Activated T-cell treated with anti-CD3 and anti-CD28 coated beads, Interleukin-2, amount 50 U/mL, for 48 hours (primary cell): ENCODE results near the gene SRSF8.

Source experiments
- DNase-seq, 2 experiments: peaks; one replicate each; pipeline ENCODE4 v3.0.0-alpha.2; 2020

The SRSF8 gene

DNA sequence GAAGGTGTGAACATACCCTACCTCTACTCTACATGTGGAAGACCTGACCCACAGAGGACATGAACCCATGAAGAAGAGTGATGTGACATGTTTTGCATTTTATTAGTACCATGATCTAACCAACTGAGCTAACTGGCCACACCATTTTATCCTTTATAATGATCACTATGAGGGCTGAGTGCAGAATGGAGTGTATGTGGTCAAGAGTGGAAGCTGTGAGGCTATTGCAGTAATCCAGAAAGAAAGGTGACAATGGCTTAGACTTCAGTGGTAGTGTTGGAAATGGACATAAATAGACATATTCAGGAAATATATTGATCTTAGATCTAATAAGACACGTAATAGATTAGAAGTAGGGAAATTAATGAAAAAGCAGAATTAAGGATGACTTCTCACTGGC, 3.8 kb downstream of the SRSF8 start:
- DNase-seq = no peak

DNA sequence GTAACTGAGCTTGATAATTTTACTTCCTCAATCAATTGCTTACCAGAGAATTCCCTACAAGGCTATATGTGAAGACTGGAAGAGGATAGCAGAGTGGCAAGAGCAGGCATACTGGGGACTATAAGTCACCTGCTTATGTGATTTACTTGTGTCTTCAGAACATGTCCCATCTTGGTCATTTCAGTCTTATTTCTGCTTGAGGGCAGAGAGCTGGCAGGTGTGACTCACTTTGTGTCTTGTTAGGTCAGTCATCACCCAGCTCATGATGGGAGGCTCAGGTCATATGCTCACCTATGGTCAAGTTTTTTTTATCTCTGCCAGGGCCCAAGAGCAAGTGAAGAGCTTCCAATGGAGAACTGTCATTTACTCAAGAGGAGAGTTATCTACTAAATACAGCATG, 6.2 kb downstream of the SRSF8 start:
- DNase-seq = no peak

- no peak for DNase-seq
Observed at GRCh38 chr11:95074792-95075563, 8.3 kb downstream of the SRSF8 start.

GRCh38 chr11:95076416-95076815, 9.7 kb downstream of the SRSF8 start:
- no peak for DNase-seq

GRCh38 chr11:95076981-95077380, 10.3 kb downstream of the SRSF8 start:
- no peak for DNase-seq

GRCh38 chr11:95078526-95078925, 11.8 kb downstream of the SRSF8 start:
- no peak for DNase-seq

DNA sequence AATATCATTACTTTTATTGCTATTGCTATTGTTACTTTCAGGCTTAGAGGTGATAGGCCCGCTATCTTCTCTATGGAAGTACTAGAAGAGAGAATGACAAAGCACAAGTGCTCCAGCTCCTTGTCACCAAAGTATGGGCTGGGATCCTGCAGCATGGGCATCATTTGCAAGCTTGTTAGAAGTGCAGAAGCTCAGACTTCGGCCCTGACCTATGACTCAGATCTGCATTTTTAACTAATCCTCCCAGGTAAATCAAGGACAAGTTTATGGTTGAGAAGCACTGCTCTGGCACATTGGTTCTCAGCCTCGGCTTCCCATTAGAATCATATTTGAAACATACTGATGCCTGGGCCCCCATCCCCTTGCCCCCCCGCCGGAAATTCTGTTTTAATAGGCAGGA, 14.3 kb downstream of the SRSF8 start:
- DNase-seq = no peak

DNA sequence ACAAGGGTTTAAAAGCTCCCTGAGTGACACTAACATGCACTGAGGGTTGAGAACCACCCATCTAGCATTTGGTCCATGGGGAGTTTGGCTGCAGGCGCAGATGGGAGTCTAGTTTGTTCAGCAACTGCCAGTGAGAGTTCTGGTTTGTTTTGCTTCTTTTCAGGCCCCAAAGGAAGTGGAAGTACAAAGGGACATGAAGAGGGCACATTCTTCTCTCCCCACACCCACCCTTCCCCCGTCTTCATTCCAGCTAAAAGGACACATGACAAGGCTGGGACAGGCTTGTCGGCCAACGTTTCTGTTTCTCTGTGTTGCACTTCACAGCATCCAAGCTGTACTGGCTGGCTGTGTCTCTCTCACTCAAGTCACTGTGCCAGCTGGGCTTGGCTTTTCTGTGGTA, 14.7 kb downstream of the SRSF8 start:
- no peak for DNase-seq

- no peak for DNase-seq
Observed at GRCh38 chr11:95082576-95083001, 15.9 kb downstream of the SRSF8 start.

DNA sequence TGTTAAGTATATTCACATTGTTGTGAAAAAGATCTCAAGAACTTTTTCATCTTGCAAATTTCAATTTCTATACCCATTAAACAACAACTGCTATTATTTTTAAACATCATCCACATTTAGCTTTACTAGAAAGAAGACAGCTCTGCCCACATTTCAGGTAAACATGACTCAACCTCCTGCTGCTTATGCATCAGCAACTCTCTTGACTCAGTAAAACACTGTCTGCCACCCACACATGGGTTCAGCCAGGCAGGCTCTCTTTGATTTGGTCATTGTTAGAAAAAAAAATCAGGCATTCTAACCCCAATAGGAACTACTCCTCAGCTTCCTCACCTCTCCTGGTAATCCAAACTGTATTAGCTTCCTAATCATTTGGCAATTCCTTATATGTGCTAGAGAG, 17.8 kb downstream of the SRSF8 start:
- DNase-seq = peak; percentile 63 to 65

GRCh38 chr11:95085117-95085816, 18.5 kb downstream of the SRSF8 start:
- DNase-seq = no peak

DNA sequence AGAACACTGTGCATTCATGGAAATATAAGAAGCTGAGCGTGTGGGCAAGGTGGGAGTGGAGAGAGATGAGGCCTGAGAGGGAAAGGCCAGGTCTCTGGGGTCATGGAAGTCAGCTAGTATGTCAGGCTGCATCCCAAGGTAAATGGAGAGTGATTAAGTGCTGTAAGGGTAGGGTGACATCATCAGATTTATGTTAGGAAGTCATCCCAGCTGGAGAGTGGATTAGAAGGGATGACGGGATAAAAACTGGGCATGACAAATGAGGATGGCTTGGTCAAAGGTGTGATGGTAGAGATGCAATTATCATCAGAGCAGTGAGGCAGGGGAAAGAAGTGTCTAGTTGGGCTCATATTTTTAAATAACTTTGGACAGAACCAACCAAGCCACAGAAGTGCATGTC, 19.4 kb downstream of the SRSF8 start:
- no peak for DNase-seq

DNA sequence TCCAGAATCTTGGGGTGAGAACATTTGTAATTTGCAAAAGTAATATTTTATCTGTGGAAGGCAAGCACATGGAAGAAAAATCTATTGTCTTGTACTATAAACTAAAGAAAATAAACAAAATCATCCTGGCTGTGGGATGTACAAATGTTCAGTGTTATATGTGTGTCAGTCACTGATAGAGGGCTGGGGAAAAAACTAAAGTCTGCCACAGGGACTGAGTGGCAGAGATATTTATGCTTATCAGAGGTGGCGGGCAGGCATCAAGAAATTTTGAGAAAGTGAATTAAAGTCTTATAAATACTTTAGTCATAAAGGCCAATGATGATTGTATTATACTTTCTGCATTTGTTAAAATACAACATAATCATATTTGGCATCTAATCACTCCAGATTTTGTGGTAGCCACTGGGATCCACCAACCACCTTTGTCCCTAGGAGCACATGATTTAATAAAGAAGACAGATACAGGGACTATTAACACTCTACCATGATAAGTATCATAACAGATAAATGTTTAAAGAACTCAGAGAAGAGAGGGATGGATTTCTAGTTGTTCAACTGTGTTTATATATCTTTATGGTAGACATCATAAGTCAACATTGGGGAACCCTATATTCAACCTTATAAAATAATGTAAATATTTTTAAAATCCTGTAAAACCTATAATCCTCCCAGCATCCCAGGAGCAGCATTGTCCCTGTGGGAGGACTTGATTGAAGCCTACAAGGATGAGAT, 20.3 kb downstream of the SRSF8 start:
- no peak for DNase-seq

DNA sequence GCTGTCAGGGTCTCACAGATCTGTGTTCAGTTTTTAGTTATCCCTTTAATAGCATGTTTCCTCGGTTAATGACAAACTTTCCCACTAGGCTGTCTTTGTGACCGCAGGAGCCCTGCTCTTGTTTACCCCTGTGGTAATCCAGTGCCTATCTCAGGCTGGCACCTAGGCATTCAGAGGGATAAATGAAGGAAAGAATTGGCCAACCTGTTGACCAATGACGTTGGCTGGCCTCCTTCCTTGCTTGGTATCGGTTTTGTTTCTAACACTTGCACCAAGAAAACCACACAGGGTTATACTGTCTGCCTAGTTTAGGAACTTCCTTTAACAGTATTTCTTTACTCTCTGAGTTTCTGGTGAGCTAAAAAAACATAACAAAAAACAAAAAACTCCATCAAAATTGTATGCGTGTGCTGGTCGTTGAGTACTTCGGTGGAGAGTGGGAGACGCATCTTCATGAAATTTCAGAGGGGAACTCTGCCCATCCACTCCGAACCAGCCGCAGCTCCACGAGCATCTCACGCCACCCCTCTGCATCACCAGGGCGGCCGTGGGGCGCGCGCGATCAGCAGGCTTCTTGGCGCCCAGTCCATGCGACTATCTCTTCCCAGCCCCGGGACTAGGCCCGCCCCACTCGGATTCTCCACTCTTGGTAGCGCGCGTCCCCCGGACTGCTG, 22.4 kb downstream of the SRSF8 start:
- no peak for DNase-seq

- DNase-seq = peak; percentile 87 to 89
Observed at GRCh38 chr11:95089620-95090542, 23.2 kb downstream of the SRSF8 start, which contains the start of gene ENDOD1. TSS of gene ENDOD1 (plus strand) at chr11:95089846. CDS start at chr11:95089928, 82 bp downstream.

GRCh38 chr11:95091663-95092180, 25.0 kb downstream of the SRSF8 start:
- DNase-seq = no peak

DNA sequence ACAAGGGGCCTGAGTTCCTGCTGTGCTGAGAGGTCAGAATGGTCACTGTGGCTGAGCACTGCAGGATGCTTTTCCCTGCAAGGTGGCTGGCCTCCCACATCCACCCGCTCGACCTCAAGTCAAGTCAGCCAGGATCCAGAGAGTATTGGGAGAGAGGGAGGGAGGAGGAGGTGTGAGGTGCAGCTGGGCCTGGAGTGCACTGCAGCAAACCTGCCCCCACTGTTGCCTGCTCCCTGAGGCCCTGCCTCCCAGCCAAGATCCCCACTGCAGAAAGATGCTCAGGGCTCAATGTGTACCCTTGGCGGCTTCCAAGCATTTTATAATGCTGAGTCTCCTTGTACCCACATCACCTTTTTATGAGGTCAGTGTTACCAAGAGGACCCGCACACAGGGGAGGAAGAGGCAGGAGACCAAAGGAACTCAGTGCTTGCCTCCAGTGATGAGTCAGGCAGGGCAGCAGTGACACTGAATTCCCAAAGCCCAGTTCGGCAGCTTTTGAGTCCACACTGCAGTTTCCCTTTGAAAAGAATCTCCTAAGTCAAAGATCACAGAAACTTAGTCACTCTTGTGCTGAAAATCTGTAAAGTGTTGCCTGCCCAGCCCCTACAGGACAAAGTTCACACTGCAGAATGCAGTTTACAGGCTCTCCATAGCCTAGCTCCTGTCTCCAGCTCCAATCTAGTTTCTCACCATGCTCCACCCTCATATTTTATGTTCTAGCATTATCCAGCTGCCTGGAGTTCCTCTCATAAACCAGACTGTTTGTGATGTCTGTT, 26.0 kb downstream of the SRSF8 start:
- peak; percentile 40 to 59 for DNase-seq

- DNase-seq = no peak
Observed at GRCh38 chr11:95093548-95093947, 26.8 kb downstream of the SRSF8 start.

DNA sequence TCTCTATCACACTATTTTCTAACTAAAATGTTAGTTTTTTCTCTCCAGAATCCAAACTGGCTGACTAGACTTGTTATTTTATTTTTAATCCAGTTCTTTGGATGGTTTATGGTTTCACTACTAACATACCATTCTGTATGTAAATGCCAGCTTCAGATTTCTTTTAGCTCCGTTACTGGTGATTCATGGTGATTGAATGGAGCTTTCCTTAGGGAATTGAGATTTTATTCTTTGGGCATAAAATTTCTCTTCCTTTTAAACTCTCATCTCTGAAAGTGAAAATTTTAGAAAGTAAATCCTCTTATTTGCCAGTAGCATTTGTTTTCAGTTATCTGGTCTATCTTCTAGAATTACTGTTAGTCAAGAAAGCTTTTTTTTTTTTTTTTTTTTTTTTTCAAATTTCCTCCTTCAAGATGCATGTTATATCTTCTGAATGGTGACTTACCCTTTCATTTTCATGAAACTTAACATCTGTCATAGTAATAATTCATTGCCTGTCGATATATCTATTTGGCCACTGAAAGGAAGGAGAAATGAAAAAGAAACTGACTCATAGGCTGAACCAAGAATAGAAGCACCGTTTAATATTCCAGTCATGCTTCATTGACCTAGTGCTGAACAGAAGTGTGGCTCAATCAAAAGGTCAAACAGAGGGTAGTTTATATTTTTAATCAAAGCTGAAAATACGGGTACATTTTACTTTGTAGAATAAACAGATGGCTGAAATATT, 29.3 kb downstream of the SRSF8 start:
- no peak for DNase-seq

DNA sequence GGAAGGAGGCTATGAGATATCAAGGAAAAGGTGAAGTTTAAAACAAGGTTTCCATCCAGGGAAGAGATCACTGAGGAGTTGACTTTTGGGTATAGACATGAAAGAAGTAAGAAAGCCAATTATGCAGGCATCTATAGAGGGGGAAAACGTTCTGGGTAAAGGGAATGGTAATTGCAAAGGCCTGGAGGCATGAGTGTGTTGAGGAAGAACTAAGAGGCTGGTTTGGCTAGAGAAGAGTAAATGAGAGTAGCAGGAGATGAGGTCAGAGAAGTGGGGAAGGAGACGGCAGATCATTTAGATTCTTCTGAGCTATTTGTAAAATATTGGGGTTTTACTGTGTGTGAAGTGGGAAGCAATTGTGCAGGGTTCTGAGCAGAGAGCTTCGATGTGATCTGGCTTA, 30.5 kb downstream of the SRSF8 start:
- DNase-seq = no peak
